HCEC 1CT (cell line): ENCODE data around the gene GHRH.

Experiments
- DNase-seq: peaks from one replicate; pipeline ENCODE4 v3.0.0-alpha.2; 2017

GHRH gene

DNA sequence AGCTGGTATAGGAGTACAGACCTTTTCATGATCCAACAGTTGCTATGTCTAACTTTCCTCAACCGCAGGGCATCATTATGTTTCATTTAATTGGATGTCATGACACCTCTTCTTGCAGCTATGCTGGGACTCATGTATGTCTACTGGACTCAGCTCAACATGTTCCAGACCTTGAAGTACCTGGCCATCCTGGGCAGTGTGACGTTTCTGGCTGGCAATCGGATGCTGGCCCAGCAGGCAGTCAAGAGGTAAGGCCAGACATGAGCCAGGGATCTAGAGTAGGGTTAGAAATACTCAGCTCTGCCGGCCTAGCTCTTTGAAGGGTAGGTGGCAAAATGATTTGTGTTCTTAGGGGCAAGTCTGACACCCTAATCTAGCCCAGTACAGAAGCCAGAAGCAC is 25.2 kb downstream of the GHRH start:
- no peak for DNase-seq

DNA sequence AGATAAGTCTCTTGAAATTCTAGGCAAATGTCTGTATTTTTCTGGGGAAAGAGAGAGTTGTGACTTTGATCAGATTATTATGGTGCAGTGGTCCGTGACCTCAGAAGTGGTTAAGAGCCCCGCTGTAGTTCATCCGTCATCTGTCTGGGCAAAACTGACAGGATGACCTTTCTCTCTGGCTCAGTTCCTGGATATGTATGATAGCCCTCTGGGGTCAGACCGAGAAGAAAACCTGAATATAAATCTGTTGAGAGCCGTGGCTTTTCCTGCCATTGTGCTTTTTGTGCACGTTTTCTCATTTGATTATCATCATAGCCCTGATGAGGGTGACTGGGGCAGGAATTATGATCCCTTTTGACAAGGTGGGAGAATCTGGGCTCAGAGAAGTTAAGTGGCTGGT is 26.5 kb downstream of the GHRH start:
- no peak for DNase-seq

DNA sequence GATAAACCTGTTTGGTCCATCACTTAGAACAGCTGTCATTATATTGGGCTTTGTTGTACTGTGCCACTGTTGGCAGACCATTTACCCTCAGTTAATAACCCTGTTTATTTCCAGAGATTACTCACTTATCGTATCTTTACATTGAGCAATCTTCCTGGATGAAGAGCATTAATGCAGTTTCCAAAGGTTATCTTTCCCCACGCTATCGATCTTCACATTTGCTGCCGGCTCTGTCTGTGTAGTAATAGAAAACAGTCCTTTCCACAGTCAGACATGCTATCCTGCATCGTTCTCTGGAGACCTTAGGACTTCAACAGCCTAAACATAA is 27.4 kb downstream of the GHRH start:
- no peak for DNase-seq

DNA sequence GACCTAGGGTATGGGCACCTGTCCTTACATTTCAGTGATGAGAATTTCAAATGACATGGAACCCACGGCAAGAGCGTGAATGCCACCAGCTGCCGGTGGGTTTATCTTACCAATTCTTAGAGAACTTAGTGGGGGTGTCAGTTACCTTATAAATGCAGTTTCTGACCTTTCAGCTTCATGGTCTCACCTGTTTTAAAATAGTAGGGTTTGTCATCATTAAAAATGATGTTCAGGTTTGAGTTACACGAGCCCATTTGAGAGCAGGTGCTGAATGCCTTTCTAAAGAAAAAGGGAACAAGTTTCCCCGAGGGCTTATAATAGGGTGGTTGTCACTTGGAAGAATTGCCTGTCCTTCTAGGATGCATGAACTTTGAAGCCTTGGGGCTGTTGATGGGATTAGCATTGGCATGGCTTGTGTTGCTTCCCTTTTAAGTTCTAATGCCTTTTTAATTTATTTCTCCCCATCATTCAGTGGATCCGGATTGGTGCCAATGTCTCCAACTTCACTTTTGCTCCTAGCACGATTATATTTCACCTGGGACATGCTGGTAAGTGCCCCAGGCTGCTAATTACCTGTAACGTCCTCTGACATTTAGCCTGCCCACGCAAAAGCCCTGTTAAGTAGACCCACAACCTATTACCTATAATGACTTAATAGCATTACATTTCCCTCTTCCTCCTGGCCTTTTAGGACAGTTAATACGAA is 27.9 kb downstream of the GHRH start:
- no peak for DNase-seq

DNA sequence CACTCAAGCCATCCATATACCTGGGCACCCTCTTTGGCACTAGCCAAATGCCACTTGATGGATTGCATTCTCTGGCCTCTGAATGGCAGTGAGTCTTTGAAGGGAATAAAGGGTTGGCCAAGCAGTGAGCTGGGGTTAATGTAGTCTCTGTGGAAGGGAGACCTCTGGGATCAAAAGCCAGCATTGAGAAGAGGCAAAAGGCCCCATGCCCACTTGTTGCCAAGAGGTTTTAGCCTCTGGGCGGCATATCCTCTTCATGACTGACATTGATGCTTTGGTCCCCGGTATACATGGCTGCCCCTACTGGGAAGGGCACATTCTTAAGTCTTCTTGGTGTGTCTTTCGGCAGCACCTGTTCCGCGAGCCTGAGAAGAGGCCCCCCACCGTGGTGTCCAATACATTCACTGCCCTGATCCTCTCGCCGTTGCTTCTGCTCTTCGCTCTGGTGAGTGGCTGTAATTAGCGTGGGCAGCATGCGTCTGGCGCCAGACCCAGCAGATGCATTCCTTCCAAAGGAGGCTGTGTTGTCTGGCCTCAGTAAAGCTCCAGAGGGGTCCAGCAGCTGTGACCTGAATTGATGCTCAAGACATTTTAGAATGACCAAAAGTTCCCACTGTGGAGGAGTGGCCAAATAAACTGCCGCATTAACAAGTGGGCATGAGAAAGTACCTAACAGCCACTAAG is 29.5 kb downstream of the GHRH start:
- DNase-seq: no peak

DNA sequence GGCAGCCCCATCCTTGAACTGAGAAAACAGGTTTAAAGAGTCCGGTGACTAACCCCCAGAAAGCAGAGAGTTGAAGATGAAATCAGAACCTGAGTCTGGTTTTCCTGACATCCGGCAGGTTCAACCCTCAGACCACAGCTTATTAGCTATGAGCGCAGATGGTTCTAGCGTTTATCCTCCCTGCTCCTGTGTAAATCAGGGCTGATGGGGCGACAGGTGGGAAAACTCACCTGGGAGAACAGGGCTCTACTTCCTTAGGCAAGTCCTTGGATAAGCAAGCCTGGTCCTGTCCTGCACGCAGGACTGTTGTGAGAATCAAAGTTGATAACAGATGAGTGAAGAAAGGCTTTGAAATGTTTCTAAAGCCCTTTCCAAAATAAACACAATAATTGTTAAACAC is 31.4 kb downstream of the GHRH start:
- DNase-seq: no peak

DNA sequence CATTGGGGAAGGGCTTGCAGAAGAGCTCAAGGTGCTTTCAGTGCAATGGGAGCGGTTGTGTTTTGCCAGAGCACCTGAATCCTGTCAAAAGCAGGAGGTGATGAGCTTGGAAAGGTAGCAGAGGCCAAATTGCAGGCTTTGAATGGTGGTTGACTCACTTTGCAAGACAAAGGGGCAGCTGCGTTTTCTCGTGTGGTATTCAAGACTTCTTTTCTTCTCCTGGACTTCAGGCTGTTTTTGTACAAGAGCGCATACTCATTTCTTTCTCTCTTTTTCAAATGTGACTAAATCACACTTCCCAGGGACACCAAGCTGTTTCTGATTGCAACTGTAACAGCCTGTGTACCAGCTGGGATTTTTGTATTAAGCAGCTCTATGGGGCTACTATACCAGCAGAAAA is 32.3 kb downstream of the GHRH start:
- DNase-seq: no peak

DNA sequence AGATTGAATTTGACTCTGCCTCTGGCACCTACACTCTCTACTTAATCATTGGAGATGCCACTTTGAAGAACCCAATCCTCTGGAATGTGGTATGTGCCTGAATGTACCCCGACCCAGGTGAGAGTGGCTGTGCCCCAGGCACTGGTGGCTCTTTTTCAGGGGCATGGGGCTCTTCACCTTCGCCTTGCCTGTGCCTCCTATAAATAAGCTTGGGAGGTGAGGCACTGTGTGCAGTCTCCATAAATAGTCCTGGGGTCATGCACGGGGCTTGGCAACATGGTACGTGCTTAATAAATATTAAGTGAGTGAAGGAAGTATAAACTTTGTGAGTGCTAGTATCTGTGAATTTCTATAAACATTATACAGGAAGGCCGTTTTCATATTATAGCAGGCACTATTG is 33.0 kb downstream of the GHRH start:
- no peak for DNase-seq

DNA sequence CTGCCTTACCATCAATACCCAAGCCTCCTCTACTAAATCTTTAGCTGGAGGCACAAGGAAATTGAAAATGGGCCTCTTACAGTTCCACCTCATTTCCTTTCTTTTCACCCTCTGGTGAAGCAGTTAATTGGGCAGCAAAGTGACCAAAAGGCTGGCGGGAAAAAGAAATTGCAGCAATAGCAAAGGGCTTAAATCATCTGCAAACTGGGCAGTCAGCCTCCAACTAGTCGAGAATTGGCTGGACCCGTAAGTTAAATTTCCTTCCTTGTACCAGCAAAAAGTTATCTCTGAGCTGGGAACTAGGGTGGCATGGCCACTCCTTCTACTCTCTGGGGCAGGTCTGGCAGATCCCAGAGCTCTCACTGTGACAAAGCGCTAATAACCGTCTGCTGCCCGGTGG is 33.5 kb downstream of the GHRH start:
- no peak for DNase-seq

DNA sequence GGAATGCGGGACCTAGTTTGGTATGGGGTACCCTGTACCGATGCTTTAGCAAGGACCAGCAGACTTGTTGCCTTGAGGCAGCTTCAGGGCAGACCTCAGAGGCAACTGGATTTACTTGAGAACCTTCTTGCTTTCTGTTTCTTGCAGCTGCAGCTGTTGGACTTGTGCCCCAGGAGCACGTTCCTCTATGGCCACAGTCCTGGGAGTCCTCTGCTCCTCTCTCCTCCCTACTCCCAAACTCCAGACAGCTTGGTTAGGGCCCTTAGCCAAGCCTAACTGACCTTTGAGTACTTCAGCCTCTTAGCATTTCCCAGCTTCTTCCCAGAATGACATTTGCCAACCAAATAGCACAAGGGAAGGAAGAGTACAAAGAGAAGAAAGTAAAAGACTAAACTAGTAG is 34.7 kb downstream of the GHRH start:
- no peak for DNase-seq

DNA sequence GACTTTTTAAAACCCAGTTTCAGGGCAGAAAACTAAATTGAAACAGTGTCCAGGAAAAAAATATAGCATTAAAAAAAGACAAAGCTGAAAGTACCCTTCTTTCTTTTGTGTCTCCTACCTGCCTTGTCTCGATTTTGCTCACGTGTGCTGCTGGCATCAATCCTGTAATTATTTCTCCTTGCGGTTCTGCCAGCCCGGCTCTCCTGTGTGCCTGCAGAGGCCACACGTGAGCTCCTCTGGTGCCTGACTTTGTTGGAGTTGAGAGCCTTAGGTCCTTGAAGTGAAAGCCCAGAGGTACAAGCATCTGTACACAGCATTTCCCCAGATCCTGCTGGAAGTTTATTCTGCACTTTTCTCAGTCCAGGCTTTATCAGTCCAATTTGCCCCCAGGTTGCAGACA is 36.5 kb downstream of the GHRH start:
- no peak for DNase-seq

DNA sequence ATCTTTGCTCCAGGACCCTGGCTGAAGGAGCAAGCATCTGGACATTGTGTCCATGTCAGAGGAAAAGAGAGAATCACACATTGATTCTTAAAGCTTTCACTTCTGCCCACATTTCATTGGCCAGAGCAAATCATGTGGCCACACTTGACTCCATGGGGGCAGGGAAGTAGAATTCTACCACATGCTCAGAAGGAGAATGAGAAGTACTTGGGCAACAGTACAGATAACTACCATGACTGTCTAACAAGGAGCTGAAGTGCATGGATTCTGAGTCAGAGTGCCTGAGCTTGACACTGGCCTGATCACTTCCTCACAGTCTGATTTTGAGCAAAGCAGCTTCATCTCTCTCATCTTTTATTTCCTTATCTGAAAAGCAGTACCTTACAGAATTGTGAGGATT is 38.6 kb downstream of the GHRH start:
- peak; percentile 92 for DNase-seq

DNA sequence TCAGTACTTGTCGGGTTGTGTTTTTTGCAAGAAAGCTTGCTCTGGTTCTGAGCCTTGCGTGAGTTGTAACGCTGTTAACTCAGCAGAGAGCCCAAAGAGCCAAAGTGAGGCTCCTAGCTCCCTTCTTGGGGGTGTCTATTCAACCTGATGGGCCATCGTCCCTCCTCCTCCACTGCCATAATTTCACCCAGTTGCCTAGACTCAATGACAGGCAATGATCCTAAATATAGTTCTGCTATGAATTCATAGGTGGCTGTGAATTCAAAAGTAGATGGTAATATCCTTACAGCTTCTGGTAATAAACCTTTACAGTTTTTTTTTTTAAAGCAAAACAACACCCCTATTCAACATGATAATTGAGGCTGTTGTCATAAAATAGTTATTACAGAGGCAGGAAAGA is 39.5 kb downstream of the GHRH start:
- no peak for DNase-seq

DNA sequence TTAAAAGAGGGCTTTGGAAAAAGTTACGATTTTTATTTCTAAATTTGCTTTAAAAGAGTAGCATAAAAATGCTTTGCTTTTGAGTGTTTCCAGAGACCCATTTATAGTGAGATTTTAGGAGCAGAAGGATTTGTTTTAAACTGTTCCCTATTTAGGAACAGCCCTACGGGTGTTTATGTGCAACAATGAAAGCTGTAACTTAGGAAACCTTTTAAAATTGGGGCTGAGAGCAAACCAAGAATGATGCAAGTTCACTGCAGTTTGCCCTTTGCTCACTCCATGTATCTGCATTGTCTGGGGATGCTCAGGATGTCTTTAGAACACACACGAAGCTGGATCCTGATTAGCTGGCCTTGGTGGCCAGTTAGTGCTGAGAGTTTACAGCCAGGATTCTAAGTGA is 40.9 kb downstream of the GHRH start:
- DNase-seq: no peak

DNA sequence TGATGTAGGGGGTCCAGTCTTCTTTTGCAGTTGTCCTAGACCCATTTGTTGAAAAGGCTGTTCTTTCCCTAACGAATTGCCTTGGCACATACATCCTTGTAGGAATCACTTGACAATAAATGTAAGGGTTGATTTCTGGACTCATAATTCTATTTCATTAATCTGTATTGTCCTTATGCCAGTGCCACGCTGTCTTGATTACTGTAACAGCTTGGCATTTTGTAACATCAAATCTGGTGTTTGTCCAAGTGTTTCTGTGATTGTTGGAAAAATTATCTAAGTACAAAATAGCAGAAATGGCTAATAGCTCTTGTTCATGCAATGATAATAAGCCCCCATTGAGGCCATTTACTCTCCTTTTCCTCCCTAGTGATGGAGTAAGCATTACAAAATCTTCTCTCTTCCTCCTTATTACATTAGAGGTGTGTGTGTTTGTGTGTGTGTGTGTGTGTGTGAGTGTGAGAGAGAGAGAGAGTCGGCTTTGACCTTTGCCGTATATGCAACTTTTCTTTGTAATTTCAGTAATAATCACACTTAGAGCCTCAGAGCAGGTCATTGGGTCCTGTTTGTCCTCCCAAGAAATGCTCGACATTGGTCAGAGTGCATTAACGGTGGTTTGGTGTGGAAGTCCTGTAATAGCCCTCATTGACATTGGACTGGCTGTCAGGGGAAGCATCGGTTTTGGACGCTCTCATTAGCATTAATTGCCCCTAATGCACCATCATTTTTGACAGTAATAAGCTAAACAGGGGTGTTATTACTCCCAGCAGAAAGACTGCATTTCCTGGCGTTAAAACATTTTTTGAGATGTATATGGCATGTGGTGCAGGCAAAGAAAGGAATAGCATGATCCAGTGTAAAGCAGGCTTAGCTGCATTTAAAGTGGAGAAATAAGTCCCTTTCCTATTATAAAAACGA is 41.6 kb downstream of the GHRH start:
- DNase-seq: no peak

DNA sequence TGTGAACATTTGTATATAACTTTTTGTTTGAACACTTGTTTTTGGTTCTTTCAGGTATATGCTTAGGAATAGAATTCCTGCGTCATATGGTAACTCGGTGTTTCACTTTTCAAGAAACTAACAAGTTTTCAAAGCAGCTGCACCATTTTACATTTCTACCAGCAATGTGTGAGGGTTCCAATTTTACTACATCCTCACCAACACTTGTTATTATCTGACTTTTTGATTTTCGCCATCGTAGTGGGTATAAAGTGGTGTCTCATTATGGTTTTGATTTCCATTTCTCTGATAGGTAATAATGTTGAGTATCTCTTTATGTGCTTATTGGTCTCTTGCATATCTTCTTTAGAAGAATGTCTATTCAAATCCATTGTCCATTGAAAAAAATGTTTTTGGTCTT is 42.6 kb downstream of the GHRH start:
- no peak for DNase-seq

DNA sequence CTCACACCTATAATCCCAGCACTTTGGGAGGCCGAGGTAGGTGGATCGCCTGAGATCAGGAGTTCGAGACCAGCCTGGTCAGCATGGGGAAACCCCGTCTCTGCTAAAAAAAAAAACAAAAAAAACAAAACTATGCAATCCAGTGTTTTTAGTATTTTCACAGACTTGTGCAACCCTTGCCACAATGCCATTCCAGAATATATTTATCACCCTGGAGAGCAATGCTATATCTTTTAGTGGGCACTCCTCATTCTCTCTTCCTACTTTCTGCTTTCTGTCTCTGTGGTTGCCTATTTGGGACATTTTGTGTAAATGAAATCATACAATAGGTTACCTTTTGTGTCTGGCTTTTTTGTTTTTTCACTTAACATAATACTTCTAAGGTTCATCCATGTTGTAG is 43.2 kb downstream of the GHRH start:
- no peak for DNase-seq

DNA sequence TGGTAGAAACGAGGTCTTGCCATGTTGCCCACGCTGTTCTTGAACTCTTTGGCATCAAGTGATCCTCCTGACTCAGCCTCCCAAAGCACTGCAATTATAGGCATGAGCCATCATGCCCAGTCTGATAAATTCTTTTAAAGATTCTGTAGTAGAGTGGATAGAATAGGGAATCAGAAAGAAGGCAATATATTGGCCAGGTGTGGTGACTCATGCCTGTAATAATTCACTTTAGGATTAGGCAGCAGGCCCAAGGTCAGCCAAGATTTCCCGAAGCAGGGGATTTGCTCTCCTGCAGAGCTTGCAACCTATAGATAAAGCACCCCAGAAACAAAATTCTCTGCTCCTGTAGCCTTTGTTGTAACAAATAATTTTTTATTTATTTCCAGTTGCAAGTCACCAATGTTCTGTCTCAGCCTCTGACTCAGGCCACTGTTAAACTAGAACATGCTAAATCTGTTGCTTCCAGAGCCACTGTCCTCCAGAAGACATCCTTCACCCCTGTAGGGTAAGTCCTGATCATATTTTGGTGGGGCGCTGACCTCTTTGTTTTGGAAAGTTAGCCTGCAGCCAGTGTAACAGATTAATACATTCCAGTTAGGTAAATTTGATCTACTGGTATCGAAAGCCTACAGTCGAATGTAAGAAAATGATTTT is 51.8 kb downstream of the GHRH start:
- DNase-seq: peak; percentile 2

DNA sequence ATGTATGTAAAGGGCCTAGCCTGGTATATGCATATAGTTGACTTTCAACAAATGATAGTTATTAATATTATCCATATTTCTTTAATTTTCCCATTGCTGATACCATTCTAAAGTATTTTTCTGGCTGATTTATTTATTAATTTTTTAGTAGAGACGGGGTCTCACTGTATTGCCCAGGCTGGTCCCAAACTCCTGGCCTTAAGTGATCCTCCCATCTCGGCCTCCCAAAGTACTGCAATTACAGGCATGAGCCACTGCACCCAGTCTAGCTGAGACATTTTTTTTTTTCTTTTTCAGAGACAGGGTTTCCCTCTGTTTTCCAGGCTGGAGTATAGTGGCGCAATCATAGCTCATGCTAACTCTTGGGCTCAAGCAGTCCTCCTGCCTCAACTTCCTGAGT is 52.4 kb downstream of the GHRH start:
- DNase-seq: no peak

DNA sequence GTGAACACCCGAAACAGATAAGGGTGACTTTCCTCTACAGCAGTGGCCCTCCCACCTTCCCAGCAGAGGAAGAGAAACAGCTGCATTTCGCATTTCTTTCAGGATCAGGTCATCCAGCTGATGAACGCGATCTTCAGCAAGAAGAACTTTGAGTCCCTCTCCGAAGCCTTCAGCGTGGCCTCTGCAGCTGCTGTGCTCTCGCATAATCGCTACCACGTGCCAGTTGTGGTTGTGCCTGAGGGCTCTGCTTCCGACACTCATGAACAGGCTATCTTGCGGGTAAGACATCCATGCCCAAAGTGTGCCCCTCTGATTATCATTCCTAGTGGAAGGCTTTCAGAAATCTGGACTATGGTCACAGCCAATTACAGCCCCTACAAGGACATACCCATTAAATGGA is 54.4 kb downstream of the GHRH start:
- DNase-seq: no peak

DNA sequence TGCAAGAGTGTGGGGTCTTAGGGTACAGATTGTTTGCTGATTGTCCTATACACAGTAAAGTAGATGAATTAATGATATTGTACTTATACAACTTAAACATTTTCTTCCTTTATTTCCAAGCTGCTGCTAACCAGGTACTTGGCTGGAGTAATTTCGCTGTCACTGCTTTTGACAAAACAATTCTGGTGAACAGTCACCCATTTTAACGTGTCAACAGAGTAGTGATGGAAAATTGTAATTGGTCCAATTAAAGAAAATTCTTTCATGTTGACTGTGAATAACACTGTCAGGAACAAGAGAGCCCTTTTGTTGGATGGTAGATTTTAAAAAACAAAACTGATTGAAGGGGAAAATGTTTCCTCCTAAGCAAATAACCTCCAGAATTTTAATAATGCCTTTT is 55.8 kb downstream of the GHRH start:
- no peak for DNase-seq

DNA sequence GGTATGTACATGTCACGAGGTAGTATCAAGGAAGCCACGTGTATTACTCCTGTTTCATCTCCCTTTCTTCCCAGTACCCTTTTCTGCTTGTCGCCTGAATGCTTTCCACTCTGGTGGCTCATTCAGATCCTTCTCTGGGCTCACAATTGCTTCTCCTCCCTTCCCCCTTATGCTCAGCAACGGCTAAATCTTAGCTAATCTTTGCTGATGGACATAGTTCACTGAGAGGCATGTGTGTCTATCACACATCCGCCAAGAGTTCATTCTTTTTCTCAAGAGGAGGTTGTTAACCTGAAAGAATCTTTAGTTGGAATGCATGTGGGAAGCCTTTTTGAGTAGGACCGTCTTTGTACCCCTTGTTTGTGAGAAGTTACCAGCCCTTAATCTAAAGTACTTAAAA is 56.5 kb downstream of the GHRH start:
- no peak for DNase-seq

DNA sequence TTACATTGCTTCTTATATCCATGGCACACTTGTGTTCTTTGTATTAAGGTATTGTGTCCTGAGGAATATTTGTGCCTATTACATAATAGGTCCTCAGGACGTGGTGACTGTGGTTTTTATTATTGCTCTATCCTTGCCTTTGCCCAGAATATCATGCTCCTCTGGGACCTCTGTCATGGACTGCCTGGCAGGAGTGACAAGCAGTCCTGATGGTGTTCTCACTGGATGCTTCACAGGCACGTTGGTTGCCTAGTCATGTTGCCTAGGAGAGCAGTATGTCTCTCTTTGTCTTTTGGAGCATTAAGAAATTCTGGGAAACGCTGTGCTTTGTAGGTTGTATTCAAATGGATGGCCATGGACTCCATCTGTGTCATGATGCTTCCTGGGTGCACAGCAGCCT is 57.6 kb downstream of the GHRH start:
- no peak for DNase-seq
